DOHH2 (cell line): Measurements from ENCODE around the gene RIC1.

Source experiments
- H3F3A ChIP-seq: fragments of 200-600 bp; sonication (generic), shearing (Covaris generic); 2 replicates; pipeline ENCODE4 v1.6.0; 2016; ENCODE audit warnings: antibody characterized with exemption, mild to moderate bottlenecking; ENCODE audit not compliant: control insufficient read depth, insufficient read depth
- H3K27ac ChIP-seq: fragments of 200-600 bp; sonication (generic); 2 replicates; pipeline ENCODE4 v1.5.1; 2014; ENCODE audit warnings: low read depth, mild to moderate bottlenecking, low read length, moderate library complexity
- H3K27me3 ChIP-seq: fragments of 200-600 bp; sonication (generic); 2 replicates; pipeline ENCODE4 v1.6.1; 2014; ENCODE audit warnings: mild to moderate bottlenecking, low read length, mixed read lengths; ENCODE audit not compliant: control insufficient read depth
- H3K36me3 ChIP-seq: fragments of 200-600 bp; sonication (generic); 2 replicates; pipeline ENCODE4 v1.6.1; 2014; ENCODE audit warnings: mild to moderate bottlenecking, low read length, moderate library complexity, mixed read lengths; ENCODE audit not compliant: control insufficient read depth
- H3K4me1 ChIP-seq: fragments of 200-600 bp; sonication (generic); 2 replicates; pipeline ENCODE4 v1.6.1; 2014; ENCODE audit warnings: mild to moderate bottlenecking, low read length, mixed read lengths; ENCODE audit not compliant: control insufficient read depth
- H3K4me2 ChIP-seq: fragments of 200-600 bp; sonication (generic); 2 replicates; pipeline ENCODE4 v1.6.0; 2014; ENCODE audit warnings: mild to moderate bottlenecking, low read length, moderate library complexity
- H3K4me3 ChIP-seq: fragments of 200-600 bp; sonication (generic); 2 replicates; pipeline ENCODE4 v1.5.1; 2014; ENCODE audit warnings: mild to moderate bottlenecking, low read length, mixed read lengths
- H3K79me2 ChIP-seq: fragments of 200-600 bp; sonication (generic); 2 replicates; pipeline ENCODE4 v1.6.1; 2014; ENCODE audit warnings: mild to moderate bottlenecking, low read length, mixed read lengths; ENCODE audit not compliant: control insufficient read depth
- H3K9me2 ChIP-seq: fragments of 200-600 bp; sonication (generic); replicated peaks from 2 replicates; pipeline ENCODE4 v1.6.1; 2014; ENCODE audit warnings: mild to moderate bottlenecking, low read length, mixed read lengths; ENCODE audit not compliant: control insufficient read depth
- H3K9me3 ChIP-seq: fragments of 200-600 bp; sonication (generic); 2 replicates; pipeline ENCODE4 v1.6.1; 2014; ENCODE audit warnings: antibody characterized with exemption, low read length, mixed read lengths; ENCODE audit not compliant: control insufficient read depth, insufficient read depth
- H4K20me1 ChIP-seq: fragments of 200-600 bp; sonication (generic); 2 replicates; pipeline ENCODE4 v1.6.0; 2014; ENCODE audit warnings: low read depth, mild to moderate bottlenecking, antibody characterized with exemption, low read length, moderate library complexity; ENCODE audit not compliant: control insufficient read depth, insufficient read depth
- EZH2phosphoT487 ChIP-seq: fragments of 200-600 bp; sonication (generic); IDR thresholded peaks from 2 replicates; pipeline ENCODE4 v1.6.1; 2017; ENCODE audit warnings: borderline replicate concordance, mild to moderate bottlenecking, antibody characterized with exemption, low read length, moderate library complexity, mixed read lengths
- TF ChIP-seq, protein P1 (sequence below): fragments of 200-600 bp; sonication (generic); IDR thresholded peaks from one replicate; pipeline ENCODE4 v1.5.1; 2014; ENCODE audit warnings: antibody characterized with exemption, mild to moderate bottlenecking, low read depth, low read length; ENCODE audit not compliant: poor library complexity, severe bottlenecking

RIC1 gene

DNA sequence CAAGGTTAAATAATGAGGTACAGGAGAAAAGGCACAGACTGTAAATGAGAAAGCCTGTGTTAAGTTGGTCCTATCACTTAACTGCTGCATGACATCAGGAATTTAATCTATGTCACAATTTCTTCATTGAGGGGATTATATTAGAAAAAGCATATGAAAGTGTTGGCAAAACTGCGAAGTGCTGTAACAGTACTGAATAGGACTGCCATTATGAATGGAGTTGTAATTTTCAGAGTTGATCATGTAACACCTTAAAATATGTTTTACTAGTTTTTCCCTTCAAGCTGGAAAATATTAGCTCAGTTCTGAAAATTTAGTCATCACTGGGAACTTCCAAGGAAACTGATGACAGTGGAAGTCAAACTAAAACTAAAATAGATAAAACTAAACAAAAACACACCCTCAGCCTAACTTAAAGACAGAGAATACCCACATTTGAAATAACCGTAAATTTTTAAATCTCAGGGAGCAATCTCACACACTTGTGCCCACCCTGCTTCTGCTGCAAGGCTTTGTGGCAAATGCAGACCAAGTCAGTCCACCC is 158.9 kb downstream of the RIC1 start:
- H3K4me2 ChIP-seq: no peak overlapping the region
- no peaks in the 10 kb centered on the region for H3K9me2 ChIP-seq
- H3K27me3 ChIP-seq: no peaks in the 10 kb centered on the region
- no peaks in the 10 kb centered on the region for H3K9me3 ChIP-seq
- H3K36me3 ChIP-seq: peaks cover 54% of the 10 kb centered on the region
- no peak overlapping the region for H3K4me3 ChIP-seq
- no peak overlapping the region for H3K27ac ChIP-seq
- H3K79me2 ChIP-seq: no peaks in the 10 kb centered on the region
- H4K20me1 ChIP-seq: no peaks in the 10 kb centered on the region
- peaks cover 4% of the 10 kb centered on the region; the same call in 1 of the 2 replicates for H3F3A ChIP-seq
- no peak for TF ChIP-seq EZH2phosphoT487
- TF ChIP-seq, protein P1, sequence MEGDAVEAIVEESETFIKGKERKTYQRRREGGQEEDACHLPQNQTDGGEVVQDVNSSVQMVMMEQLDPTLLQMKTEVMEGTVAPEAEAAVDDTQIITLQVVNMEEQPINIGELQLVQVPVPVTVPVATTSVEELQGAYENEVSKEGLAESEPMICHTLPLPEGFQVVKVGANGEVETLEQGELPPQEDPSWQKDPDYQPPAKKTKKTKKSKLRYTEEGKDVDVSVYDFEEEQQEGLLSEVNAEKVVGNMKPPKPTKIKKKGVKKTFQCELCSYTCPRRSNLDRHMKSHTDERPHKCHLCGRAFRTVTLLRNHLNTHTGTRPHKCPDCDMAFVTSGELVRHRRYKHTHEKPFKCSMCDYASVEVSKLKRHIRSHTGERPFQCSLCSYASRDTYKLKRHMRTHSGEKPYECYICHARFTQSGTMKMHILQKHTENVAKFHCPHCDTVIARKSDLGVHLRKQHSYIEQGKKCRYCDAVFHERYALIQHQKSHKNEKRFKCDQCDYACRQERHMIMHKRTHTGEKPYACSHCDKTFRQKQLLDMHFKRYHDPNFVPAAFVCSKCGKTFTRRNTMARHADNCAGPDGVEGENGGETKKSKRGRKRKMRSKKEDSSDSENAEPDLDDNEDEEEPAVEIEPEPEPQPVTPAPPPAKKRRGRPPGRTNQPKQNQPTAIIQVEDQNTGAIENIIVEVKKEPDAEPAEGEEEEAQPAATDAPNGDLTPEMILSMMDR: no peak
- H3K4me1 ChIP-seq: peaks cover 38% of the 10 kb centered on the region

DNA sequence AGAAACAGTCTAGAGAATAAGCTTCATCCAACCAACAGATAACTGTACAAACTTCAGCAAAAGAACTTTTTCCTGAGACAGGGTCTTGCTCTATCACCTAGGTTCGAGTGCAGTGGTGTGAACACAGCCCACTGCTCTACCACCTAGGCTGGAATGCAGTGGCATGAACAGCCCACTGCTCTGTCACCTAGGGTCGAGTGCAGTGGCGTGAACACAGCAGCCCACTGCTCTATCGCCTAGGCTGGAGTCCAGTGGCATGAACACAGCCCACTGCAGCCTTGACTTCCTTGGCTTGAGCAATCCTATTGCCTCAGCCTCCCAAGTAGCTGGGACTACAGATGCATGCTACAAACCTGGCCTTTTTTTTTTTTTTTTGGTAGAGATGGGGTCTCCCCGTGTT is 160.6 kb downstream of the RIC1 start:
- H3K4me1 ChIP-seq: peaks cover 49% of the 10 kb centered on the region
- TF ChIP-seq, protein P1: no peak
- no peak for TF ChIP-seq EZH2phosphoT487

DNA sequence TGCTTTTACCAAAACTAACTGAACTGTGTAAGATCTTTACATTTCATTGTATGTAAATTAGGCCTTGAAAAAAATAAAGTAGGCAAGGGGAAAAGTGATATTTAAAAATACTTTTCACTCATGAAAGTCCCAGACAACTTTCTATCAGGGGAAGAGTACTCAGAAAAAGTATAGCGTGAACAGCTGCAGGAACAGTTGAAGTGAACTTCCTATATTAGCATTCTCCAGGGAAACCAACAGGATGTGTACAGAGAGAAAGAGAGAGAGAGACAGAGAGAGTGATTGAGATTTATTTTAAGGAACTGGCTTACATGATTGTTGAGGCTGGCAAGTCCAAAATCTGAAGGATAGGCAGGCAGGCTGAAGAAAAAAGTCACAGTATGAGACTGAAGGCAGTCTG is 162.0 kb downstream of the RIC1 start:
- Histone ChIP-seq H3F3A (peaks cover 4% of the 10 kb centered on the region; the same call in 1 of the 2 replicates), H3K4me3 (peak overlapping the region; percentile 22), H3K9me2 (no peaks in the 10 kb centered on the region), H3K4me1 (peaks cover 49% of the 10 kb centered on the region), H3K27me3 (no peaks in the 10 kb centered on the region), H3K9me3 (no peaks in the 10 kb centered on the region), H3K36me3 (peaks cover 35% of the 10 kb centered on the region), H3K27ac (peak overlapping the region; percentile 40), H3K79me2 (no peaks in the 10 kb centered on the region), H3K4me2 (peak overlapping the region; percentile 48), H4K20me1 (no peaks in the 10 kb centered on the region)
- TF ChIP-seq, protein P1: no peak
- no peak for TF ChIP-seq EZH2phosphoT487

More for the DNA sequence above, 160.6 kb downstream of the RIC1 start:
- Histone ChIP-seq H3K79me2 (no peaks in the 10 kb centered on the region), H4K20me1 (no peaks in the 10 kb centered on the region), H3K4me3 (no peak overlapping the region), H3K27ac (no peak overlapping the region), H3K4me2 (peak overlapping the region; percentile 6; the same call in 1 of the 2 replicates), H3K9me3 (no peaks in the 10 kb centered on the region), H3K27me3 (no peaks in the 10 kb centered on the region), H3K9me2 (no peaks in the 10 kb centered on the region), H3K36me3 (peaks cover 48% of the 10 kb centered on the region), H3F3A (peaks cover 4% of the 10 kb centered on the region; the same call in 1 of the 2 replicates)
